ENCODE results near the gene ICAM5. TPM values are rescaled to one million over a fixed set of nuclear protein-coding genes. Genes with fewer than 3 reads are reported as not detected.
A peak's percentile ranks its signal among the peaks of the same experiment; 100 is the strongest.

Gene ICAM5
- total RNA-seq, 4 donors from 2014 or later: 0.27 to 0.48 TPM; not detected in 2

DNA sequence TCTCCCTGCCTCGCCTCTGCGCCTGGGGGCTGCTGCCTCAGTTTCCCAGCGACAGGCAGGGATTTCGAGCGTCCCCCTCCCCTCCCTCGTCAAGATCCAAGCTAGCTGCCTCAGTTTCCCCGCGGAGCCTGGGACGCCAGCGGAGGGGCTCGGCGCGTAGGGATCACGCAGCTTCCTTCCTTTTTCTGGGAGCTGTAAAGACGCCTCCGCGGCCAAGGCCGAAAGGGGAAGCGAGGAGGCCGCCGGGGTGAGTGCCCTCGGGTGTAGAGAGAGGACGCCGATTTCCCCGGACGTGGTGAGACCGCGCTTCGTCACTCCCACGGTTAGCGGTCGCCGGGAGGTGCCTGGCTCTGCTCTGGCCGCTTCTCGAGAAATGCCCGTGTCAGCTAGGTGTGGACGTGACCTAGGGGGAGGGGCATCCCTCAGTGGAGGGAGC lies 19.6 kb upstream of the ICAM5 start:
- Histone ChIP-seq H3K27me3 (peaks cover 24% of the 10 kb centered on the region), H3K9me3 (no peaks in the 10 kb centered on the region), H3K27ac (peak overlapping the region; percentile 74 to 86 (median 80)), H3K4me1 (peaks cover 6 to 23% (median 17%) of the 10 kb centered on the region in 4 donors), H3K4me3 (peak overlapping the region; percentile 25 to 45 (median 42)), H3K36me3 (no peaks in the 10 kb centered on the region)
- WGBS, 2 donors (ENCODE audit: low coverage in 1 of 2): 5% methylated on average over 37 of the region's 37 CpGs; no CpG with 5 or more reads in 1 of the 2 donors
- in situ Hi-C loops (cut with MboI; ENCODE audit: low pct_ligation_motif_present in 1 of 4, low pct_unique_long_range_greater_than_20kb in 1 of 4, low sequenced_read_pairs in 3 of 4): no loop called here
- intact Hi-C loops (cut with DNase I; ENCODE audit: low total_unique reads): no loop called here
- TF ChIP-seq POLR2A (IDR thresholded peaks at IDR 0.05) (no peak), CTCF (IDR thresholded peaks at IDR 0.05) (no peak), EP300 (IDR thresholded peaks at IDR 0.05; ENCODE audit: low read depth) (no peak), POLR2AphosphoS5 (IDR thresholded peaks at IDR 0.05) (peak in 1 of 3 donors; percentile 2)
- peak; percentile 82 for DNase-seq

GRCh38 chr19:10270616-10271394 lies 18.9 kb upstream of the ICAM5 start, which contains the start of gene ICAM1:
ICAM1 (plus strand) TSS chr19:10271120; CDS start chr19:10271160, 40 bp downstream.
- in situ Hi-C loops (cut with MboI; ENCODE audit: low pct_ligation_motif_present in 1 of 4, low pct_unique_long_range_greater_than_20kb in 1 of 4, low sequenced_read_pairs in 3 of 4) (no loop called here), intact Hi-C loops (cut with DNase I; ENCODE audit: low total_unique reads) (no loop called here)
- Histone ChIP-seq H3K36me3 (no peaks in the 10 kb centered on the region), H3K4me1 (peaks cover 6 to 23% (median 17%) of the 10 kb centered on the region in 4 donors), H3K27me3 (peaks cover 24% of the 10 kb centered on the region), H3K4me3 (peak within 1 kb of the TSS; percentile 25 to 45 (median 42)), H3K9me3 (no peaks in the 10 kb centered on the region), H3K27ac (peak within 1 kb of the TSS; percentile 74 to 86 (median 80))
- peak in 2 of 5 experiments; percentile 40 to 42 for TF ChIP-seq CTCF (IDR thresholded peaks at IDR 0.05)
- peak; percentile 64 for TF ChIP-seq EP300 (IDR thresholded peaks at IDR 0.05; ENCODE audit: low read depth)
- TF ChIP-seq POLR2A (IDR thresholded peaks at IDR 0.05): peak; percentile 73
- TF ChIP-seq POLR2AphosphoS5 (IDR thresholded peaks at IDR 0.05): peak; percentile 86 to 88 (median 88)
- WGBS, 2 donors (ENCODE audit: low coverage in 1 of 2): 2% methylated on average over 45 of the region's 51 CpGs; no CpG with 5 or more reads in 1 of the 2 donors
- peak; percentile 88 for DNase-seq

DNA sequence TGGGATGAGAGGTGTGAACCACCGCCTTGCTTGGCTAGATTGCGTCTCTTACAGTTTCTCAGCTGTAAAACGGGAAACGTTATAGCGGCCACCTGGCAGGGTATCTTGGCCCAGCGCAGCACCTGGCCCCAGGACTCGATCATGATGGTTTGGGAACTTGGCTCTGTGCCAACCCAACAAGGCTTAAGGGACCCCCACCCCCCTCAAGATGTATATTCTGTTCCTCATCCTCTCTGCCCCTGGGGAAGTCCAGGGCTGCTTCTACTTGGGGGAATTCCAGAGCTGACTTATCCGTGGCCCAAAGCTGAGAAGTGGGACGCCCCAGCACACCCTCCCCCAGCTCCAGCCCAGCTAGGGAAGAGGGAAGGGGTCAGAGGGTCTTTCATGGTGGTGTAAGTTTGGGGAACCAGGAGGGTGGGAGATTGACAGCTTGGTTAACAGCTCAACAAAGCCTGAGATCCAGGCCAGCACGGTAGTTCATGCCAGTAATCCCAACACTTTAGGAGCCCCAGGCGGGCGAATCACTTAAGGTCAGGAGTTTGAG lies 18.1 kb upstream of the ICAM5 start:
- Histone ChIP-seq H3K4me3 (peak overlapping the region in 3 of 4 donors; percentile 25 to 45 (median 42)), H3K27ac (peak overlapping the region; percentile 74 to 86 (median 80)), H3K36me3 (no peaks in the 10 kb centered on the region), H3K27me3 (peaks cover 24% of the 10 kb centered on the region), H3K4me1 (peaks cover 6 to 23% (median 17%) of the 10 kb centered on the region in 4 donors), H3K9me3 (no peaks in the 10 kb centered on the region)
- WGBS, 2 donors (ENCODE audit: low coverage in 1 of 2): 28% methylated on average over 12 of the region's 12 CpGs; no CpG with 5 or more reads in 1 of the 2 donors
- intact Hi-C loops (cut with DNase I; ENCODE audit: low total_unique reads) (no loop called here), in situ Hi-C loops (cut with MboI; ENCODE audit: low pct_ligation_motif_present in 1 of 4, low pct_unique_long_range_greater_than_20kb in 1 of 4, low sequenced_read_pairs in 3 of 4) (no loop called here)
- DNase-seq: peak; percentile 43
- TF ChIP-seq POLR2AphosphoS5 (IDR thresholded peaks at IDR 0.05) (no peak), CTCF (IDR thresholded peaks at IDR 0.05) (no peak)

DNA sequence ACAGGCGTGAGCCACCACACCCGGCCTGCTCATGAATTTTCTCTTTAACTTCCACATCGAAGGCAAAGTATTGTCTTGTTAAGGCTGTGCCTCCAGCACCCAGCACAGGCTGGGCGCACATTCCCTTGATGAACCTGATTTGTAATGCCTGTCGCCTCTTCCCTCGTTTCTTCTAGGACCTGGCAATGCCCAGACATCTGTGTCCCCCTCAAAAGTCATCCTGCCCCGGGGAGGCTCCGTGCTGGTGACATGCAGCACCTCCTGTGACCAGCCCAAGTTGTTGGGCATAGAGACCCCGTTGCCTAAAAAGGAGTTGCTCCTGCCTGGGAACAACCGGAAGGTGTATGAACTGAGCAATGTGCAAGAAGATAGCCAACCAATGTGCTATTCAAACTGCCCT lies 15.2 kb upstream of the ICAM5 start:
- no peak overlapping the region for H3K4me3 ChIP-seq
- intact Hi-C loops (cut with DNase I; ENCODE audit: low total_unique reads) (no loop called here), in situ Hi-C loops (cut with MboI; ENCODE audit: low pct_ligation_motif_present in 1 of 4, low pct_unique_long_range_greater_than_20kb in 1 of 4, low sequenced_read_pairs in 3 of 4) (no loop called here)
- no peak for TF ChIP-seq POLR2A (IDR thresholded peaks at IDR 0.05)
- no peak for TF ChIP-seq POLR2AphosphoS5 (IDR thresholded peaks at IDR 0.05)
- no peak for TF ChIP-seq CTCF (IDR thresholded peaks at IDR 0.05)
- TF ChIP-seq EP300 (IDR thresholded peaks at IDR 0.05; ENCODE audit: low read depth): no peak
- WGBS, 2 donors (ENCODE audit: low coverage in 1 of 2): 86 to 90% methylated on average over 2 to 10 of the region's 10 CpGs
- peaks cover 23% of the 10 kb centered on the region for H3K27me3 ChIP-seq
- no peaks in the 10 kb centered on the region for H3K9me3 ChIP-seq
- peaks cover 6 to 22% (median 16%) of the 10 kb centered on the region in 4 donors for H3K4me1 ChIP-seq
- H3K27ac ChIP-seq: no peak overlapping the region
- no peaks in the 10 kb centered on the region for H3K36me3 ChIP-seq
- no peak for DNase-seq
